Cardiac fibroblast (primary cell): ENCODE measurements around the gene GRB2.

Experiments
- DNase-seq, 2 donors: peaks; one replicate each; pipeline versions ENCODE4 v3.0.0 to v3.0.0-alpha.2; 2010; ENCODE audit warnings: low read depth in 2 of 2
- H3K4me3 ChIP-seq, 2 donors: replicated peaks in 1 of 2; 1 replicate in 1 of 2; 2 replicates in 1 of 2; pipeline ENCODE4 v1.5.1; 2011; ENCODE audit warnings: low read depth in 2 of 2, low read length in 2 of 2, mild to moderate bottlenecking in 2 of 2, moderate library complexity in 1 of 2
- CTCF ChIP-seq: IDR thresholded peaks from one replicate; pipeline ENCODE4 v1.5.1; 2011; ENCODE audit warnings: low read depth, mild to moderate bottlenecking, low read length, inconsistent platforms

GRB2 gene

GRCh38 chr17:75403131-75403530 is 2.3 kb downstream of the GRB2 start:
- H3K4me3 ChIP-seq, result no peak overlapping the region
- no peak for DNase-seq
- TF ChIP-seq CTCF, result no peak

- no peak for TF ChIP-seq CTCF
- H3K4me3 ChIP-seq, result no peak overlapping the region
- DNase-seq, result no peak
These were observed 3.5 kb downstream of the GRB2 start for GRCh38 chr17:75402026-75402425.

- no peak for TF ChIP-seq CTCF
- no peak overlapping the region for H3K4me3 ChIP-seq
- no peak for DNase-seq
These were observed 5.0 kb downstream of the GRB2 start for GRCh38 chr17:75400326-75400939.

GRCh38 chr17:75398279-75398678 is 7.2 kb downstream of the GRB2 start:
- H3K4me3 ChIP-seq, result no peak overlapping the region
- TF ChIP-seq CTCF, result no peak
- no peak for DNase-seq

DNA sequence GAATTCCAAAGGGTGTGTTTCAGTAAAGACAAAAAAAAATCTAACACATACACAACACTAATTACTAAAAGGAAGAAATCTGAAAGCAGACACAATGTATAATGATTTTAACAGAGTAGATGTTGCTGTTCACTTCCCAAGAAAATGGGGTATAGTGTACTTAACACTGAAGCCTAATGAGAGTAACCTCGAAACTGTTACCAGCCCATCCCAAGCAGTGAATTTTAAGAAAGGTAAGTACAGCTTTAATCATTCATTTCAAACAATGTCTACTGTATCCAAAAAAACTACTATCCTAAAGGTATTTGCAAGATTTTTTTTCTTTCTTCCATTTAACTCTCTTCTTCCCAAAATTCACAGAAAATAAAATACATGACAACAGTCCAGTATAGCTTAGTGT is 8.3 kb downstream of the GRB2 start:
- no peak for TF ChIP-seq CTCF
- DNase-seq, result no peak
- H3K4me3 ChIP-seq, result no peak overlapping the region

DNA sequence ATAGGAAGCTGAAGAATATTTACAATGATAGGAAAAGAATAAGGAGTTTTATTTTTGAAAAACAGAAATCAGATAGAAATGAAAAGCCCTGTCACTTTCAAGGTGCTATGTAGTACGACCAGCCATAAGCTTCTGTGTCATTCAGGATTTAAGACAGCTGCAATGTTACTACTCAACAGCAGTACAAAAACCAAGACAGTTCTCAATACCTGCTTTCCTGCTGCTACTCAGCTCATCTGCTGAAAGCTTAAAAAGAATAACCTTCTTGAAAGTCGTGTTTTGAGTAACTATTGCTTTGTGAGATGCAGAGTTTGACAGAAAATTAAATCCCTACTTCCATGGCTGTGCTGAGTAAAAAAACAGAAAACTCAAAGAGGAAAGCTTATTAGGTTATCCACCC is 8.7 kb downstream of the GRB2 start:
- no peak overlapping the region for H3K4me3 ChIP-seq
- no peak for DNase-seq
- TF ChIP-seq CTCF, result no peak

GRCh38 chr17:75396025-75396424 is 9.5 kb downstream of the GRB2 start:
- no peak for TF ChIP-seq CTCF
- DNase-seq, result no peak
- H3K4me3 ChIP-seq, result no peak overlapping the region
